ENCODE measurements around the gene MT1HL1. TPM values are rescaled to one million over a fixed set of nuclear protein-coding genes. Genes with fewer than 3 reads are reported as not detected.

Gene MT1HL1
- total RNA-seq (2014; rRNA removed; shearing (Covaris generic)) = not detected in 2 replicates

GRCh38 chr1:237004116-237004515, at the start of gene MT1HL1:
MT1HL1 (minus strand) TSS chr1:237004441; CDS start chr1:237004372, 69 bp downstream.

GRCh38 chr1:237041795-237042525, 37.7 kb upstream of the MT1HL1 start, which contains the start of gene RYR2:
RYR2 (plus strand) TSS chr1:237042184; CDS start chr1:237042522, 338 bp downstream.

Other genes with a start within 250 kb of the MT1HL1 start
- gene MTR, start 209.1 kb downstream of the MT1HL1 start, total RNA-seq (2014; rRNA removed; shearing (Covaris generic)) = 28.1 and 30.6 TPM in 2 replicates
- gene RYR2, start 37.7 kb upstream of the MT1HL1 start, total RNA-seq (2014; rRNA removed; shearing (Covaris generic)) = 8.0 and 9.2 TPM in 2 replicates

All from A375 (cell line).